Neural progenitor cell (in vitro differentiated cells): ENCODE results near the gene FAM120A. TPM values are rescaled to one million over a fixed set of nuclear protein-coding genes. Genes with fewer than 3 reads are reported as not detected.

Experiments used
- DNase-seq: peaks from one replicate; pipeline ENCODE4 v3.0.0-alpha.2; 2016; ENCODE audit warnings: low spot score
- H2AFZ ChIP-seq: fragments of 200-600 bp; sonication (generic); replicated peaks from 2 replicates; pipeline ENCODE4 v1.6.1; 2016; ENCODE audit warnings: antibody characterized with exemption
- H3F3A ChIP-seq: fragments of 200-600 bp; sonication (generic); 2 replicates; pipeline ENCODE4 v1.6.1; 2016; ENCODE audit warnings: antibody characterized with exemption, low read depth
- H3K27ac ChIP-seq: fragments of 200-600 bp; sonication (generic); 2 replicates; pipeline ENCODE4 v1.5.1; 2016; ENCODE audit warnings: mild to moderate bottlenecking
- H3K27me3 ChIP-seq: fragments of 200-600 bp; sonication (generic); 2 replicates; pipeline ENCODE4 v1.6.1; 2016; ENCODE audit warnings: mild to moderate bottlenecking, moderate library complexity
- H3K36me3 ChIP-seq: fragments of 200-600 bp; sonication (generic); 2 replicates; pipeline ENCODE4 v1.5.1; 2016
- H3K4me1 ChIP-seq: fragments of 200-600 bp; sonication (generic); 2 replicates; pipeline ENCODE4 v1.6.1; 2016; ENCODE audit warnings: mixed run types
- H3K4me2 ChIP-seq: fragments of 200-600 bp; sonication (generic); 2 replicates; pipeline ENCODE4 v1.6.1; 2016
- H3K4me3 ChIP-seq: fragments of 200-600 bp; sonication (generic); 2 replicates; pipeline ENCODE4 v1.5.1; 2016
- H3K79me2 ChIP-seq: fragments of 200-600 bp; sonication (generic); 2 replicates; pipeline ENCODE4 v1.6.1; 2016; ENCODE audit warnings: low read depth
- H3K9ac ChIP-seq: fragments of 200-600 bp; sonication (generic); 2 replicates; pipeline ENCODE4 v1.6.1; 2016
- H3K9me3 ChIP-seq: fragments of 200-600 bp; sonication (generic); 2 replicates; pipeline ENCODE4 v1.5.1; 2016; ENCODE audit warnings: low read depth
- H4K20me1 ChIP-seq: fragments of 200-600 bp; sonication (generic); 2 replicates; pipeline ENCODE4 v1.6.1; 2016; ENCODE audit warnings: low read depth
- H3K27ac Mint-ChIP-seq: 3 replicates; pipeline ENCODE4 v1.8.0; 2021; ENCODE audit warnings: mixed read lengths
- H3K27me3 Mint-ChIP-seq: 2 replicates; pipeline ENCODE4 v1.8.0; 2022; ENCODE audit warnings: low read depth, mild to moderate bottlenecking, inconsistent platforms, moderate library complexity, mixed read lengths; ENCODE audit not compliant: insufficient read depth
- H3K36me3 Mint-ChIP-seq: 3 replicates; pipeline ENCODE4 v1.8.0; 2021; ENCODE audit warnings: mixed read lengths
- H3K4me1 Mint-ChIP-seq: 3 replicates; pipeline ENCODE4 v1.8.0; 2021; ENCODE audit warnings: mixed read lengths
- H3K4me3 Mint-ChIP-seq: 3 replicates; pipeline ENCODE4 v1.8.0; 2021; ENCODE audit warnings: mild to moderate bottlenecking, moderate library complexity, mixed read lengths
- H3K9me3 Mint-ChIP-seq: 3 replicates; pipeline ENCODE4 v1.8.0; 2020; ENCODE audit warnings: mixed read lengths
- EZH2 ChIP-seq: fragments of 200-600 bp; sonication (generic); IDR thresholded peaks from 2 replicates; pipeline ENCODE4 v1.6.1; 2017; ENCODE audit warnings: antibody characterized with exemption, mild to moderate bottlenecking, moderate library complexity
- EZH2phosphoT487 ChIP-seq: fragments of 200-600 bp; sonication (generic); IDR thresholded peaks from 2 replicates; pipeline ENCODE4 v1.6.1; 2017; ENCODE audit warnings: antibody characterized with exemption
- total RNA-seq: library from RNA; depleted of rRNA; stranded (reverse); fragments of >200 nt; gene quantifications from 2 replicates; pipeline ENCODE4 v1.2.3, GENCODE V29; 2015; ENCODE audit warnings: low replicate concordance
- TF ChIP-seq, protein P1 (sequence below): fragments of 200-600 bp; sonication (generic); IDR thresholded peaks from 2 replicates; pipeline ENCODE4 v1.5.1; 2017; ENCODE audit warnings: antibody characterized with exemption, mild to moderate bottlenecking

Gene FAM120A
- total RNA-seq, 1 donor from 2014 or later = 17.2 TPM

DNA sequence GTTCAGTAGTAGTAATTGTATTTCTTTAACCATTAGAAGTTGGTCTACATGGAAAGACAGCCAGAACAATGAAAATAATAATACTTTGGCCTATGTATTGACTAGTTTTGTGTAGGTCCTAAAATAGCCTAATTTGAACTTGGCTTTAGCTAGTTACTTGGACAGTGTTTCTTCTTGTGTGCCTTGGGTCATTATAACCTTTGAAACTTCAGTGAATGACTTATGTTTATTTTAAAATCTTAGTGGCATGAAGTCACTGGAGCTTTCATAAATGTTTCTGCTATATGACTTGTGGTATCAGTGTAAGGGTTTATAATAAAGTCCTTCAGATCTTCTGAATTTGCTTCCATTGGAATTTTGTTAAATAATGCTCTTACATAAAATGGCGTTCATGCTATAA is 4.5 kb downstream of the FAM120A start:
- Histone ChIP-seq H3K27me3 (no peaks in the 10 kb centered on the region), H3K4me3 (no peak overlapping the region), H3K9me3 (no peaks in the 10 kb centered on the region), H3K36me3 (no peaks in the 10 kb centered on the region), H3K27ac (no peak overlapping the region), H3K79me2 (peaks cover 92% of the 10 kb centered on the region), H3F3A (peaks cover 11% of the 10 kb centered on the region), H3K4me1 (peaks cover 5% of the 10 kb centered on the region), H3K9ac (no peak overlapping the region), H2AFZ (no peak overlapping the region), H3K4me2 (no peak overlapping the region), H4K20me1 (peaks cover 12% of the 10 kb centered on the region)
- TF ChIP-seq EZH2 (no peak), EZH2phosphoT487 (no peak)
- TF ChIP-seq, protein P1, sequence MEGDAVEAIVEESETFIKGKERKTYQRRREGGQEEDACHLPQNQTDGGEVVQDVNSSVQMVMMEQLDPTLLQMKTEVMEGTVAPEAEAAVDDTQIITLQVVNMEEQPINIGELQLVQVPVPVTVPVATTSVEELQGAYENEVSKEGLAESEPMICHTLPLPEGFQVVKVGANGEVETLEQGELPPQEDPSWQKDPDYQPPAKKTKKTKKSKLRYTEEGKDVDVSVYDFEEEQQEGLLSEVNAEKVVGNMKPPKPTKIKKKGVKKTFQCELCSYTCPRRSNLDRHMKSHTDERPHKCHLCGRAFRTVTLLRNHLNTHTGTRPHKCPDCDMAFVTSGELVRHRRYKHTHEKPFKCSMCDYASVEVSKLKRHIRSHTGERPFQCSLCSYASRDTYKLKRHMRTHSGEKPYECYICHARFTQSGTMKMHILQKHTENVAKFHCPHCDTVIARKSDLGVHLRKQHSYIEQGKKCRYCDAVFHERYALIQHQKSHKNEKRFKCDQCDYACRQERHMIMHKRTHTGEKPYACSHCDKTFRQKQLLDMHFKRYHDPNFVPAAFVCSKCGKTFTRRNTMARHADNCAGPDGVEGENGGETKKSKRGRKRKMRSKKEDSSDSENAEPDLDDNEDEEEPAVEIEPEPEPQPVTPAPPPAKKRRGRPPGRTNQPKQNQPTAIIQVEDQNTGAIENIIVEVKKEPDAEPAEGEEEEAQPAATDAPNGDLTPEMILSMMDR = no peak
- Mint-ChIP-seq H3K27ac (no peak overlapping the region), H3K9me3 (no peaks in the 10 kb centered on the region), H3K4me3 (no peak overlapping the region), H3K4me1 (peaks cover 20% of the 10 kb centered on the region), H3K27me3 (peaks cover 4% of the 10 kb centered on the region), H3K36me3 (peaks cover 11% of the 10 kb centered on the region)
- DNase-seq = no peak

DNA sequence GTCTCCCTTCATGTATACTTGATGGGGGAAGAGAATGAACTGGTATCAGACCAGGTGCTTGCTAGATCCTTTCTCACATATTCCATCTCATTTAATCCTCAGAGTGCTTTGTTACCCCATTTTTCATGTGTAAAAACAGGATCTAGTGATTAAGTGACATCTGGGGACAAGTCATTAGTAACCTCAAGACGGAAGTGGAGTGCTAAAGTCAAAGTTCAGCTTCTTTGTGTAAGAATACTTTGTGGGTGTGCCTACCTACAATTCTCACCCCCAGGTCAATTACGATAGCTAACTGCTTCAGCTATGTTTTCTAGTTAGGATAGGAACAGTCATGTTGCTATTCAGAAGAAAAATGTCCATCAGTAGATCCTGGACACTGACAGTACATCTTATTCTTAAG is 5.0 kb downstream of the FAM120A start:
- H2AFZ ChIP-seq = no peak overlapping the region

DNA sequence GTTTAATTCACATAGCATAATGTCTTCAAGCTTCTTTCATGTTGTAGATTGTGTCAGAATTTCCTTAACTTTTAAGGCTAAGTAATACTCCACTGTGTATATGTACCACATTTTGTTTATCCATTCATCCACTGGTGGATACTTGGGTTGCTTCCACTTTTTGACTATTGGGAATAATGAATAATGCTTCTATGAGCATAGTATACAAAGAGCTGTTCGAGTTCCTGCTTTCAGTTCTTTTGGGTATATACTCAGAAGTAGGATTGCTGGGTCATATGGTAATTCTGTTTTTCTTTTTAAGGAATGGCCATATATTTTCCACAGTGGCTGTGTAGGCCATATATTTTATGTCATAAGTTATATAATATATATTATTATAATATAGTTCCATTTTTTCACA is 5.5 kb downstream of the FAM120A start:
- Mint-ChIP-seq H3K4me3 (no peak overlapping the region), H3K27me3 (peaks cover 4% of the 10 kb centered on the region), H3K9me3 (no peaks in the 10 kb centered on the region), H3K36me3 (peaks cover 12% of the 10 kb centered on the region), H3K4me1 (peaks cover 22% of the 10 kb centered on the region), H3K27ac (no peak overlapping the region)
- Histone ChIP-seq H4K20me1 (peaks cover 11% of the 10 kb centered on the region), H3F3A (peaks cover 8% of the 10 kb centered on the region), H3K9me3 (no peaks in the 10 kb centered on the region), H3K79me2 (peaks cover 98% of the 10 kb centered on the region), H3K4me1 (peaks cover 5% of the 10 kb centered on the region), H3K27ac (no peak overlapping the region), H3K9ac (no peak overlapping the region), H3K27me3 (no peaks in the 10 kb centered on the region), H3K4me2 (no peak overlapping the region), H2AFZ (no peak overlapping the region), H3K36me3 (no peaks in the 10 kb centered on the region), H3K4me3 (no peak overlapping the region)
- TF ChIP-seq EZH2phosphoT487 (no peak), EZH2 (no peak)
- TF ChIP-seq, protein P1 = no peak
- DNase-seq = no peak

More for the DNA sequence above, 5.0 kb downstream of the FAM120A start:
- Mint-ChIP-seq H3K4me3 (no peak overlapping the region), H3K9me3 (no peaks in the 10 kb centered on the region), H3K27me3 (peaks cover 4% of the 10 kb centered on the region), H3K36me3 (peaks cover 12% of the 10 kb centered on the region), H3K4me1 (peaks cover 22% of the 10 kb centered on the region), H3K27ac (no peak overlapping the region)
- H3K4me3 ChIP-seq = no peak overlapping the region
- no peak for DNase-seq
- H3K9me3 ChIP-seq = no peaks in the 10 kb centered on the region
- H3K4me1 ChIP-seq = peaks cover 5% of the 10 kb centered on the region
- H3K9ac ChIP-seq = no peak overlapping the region
- H3K27me3 ChIP-seq = no peaks in the 10 kb centered on the region
- no peak for TF ChIP-seq EZH2
- TF ChIP-seq, protein P1 = no peak
- H3K36me3 ChIP-seq = no peaks in the 10 kb centered on the region
- peaks cover 96% of the 10 kb centered on the region for H3K79me2 ChIP-seq
- H3F3A ChIP-seq = peaks cover 8% of the 10 kb centered on the region
- no peak overlapping the region for H3K27ac ChIP-seq
- H4K20me1 ChIP-seq = peaks cover 12% of the 10 kb centered on the region
- H3K4me2 ChIP-seq = no peak overlapping the region
